Neural crest cell (in vitro differentiated cells): ENCODE results near the gene ERC1. TPM values are rescaled to one million over a fixed set of nuclear protein-coding genes. Genes with fewer than 3 reads are reported as not detected.

Source experiments
- DNase-seq: peaks from one replicate; pipeline ENCODE4 v3.0.0; 2021; ENCODE audit warnings: low read depth, mixed read lengths, low spot score
- H3K27ac Mint-ChIP-seq: one replicate; pipeline ENCODE4 v1.8.0; 2021; ENCODE audit warnings: mild to moderate bottlenecking, mixed read lengths; ENCODE audit not compliant: unreplicated experiment
- H3K27me3 Mint-ChIP-seq: 2 replicates; pipeline ENCODE4 v1.8.0; 2021; ENCODE audit warnings: low read depth, mild to moderate bottlenecking, mixed read lengths
- H3K36me3 Mint-ChIP-seq: 2 replicates; pipeline ENCODE4 v1.8.0; 2021; ENCODE audit warnings: low read depth, mild to moderate bottlenecking, mixed read lengths
- H3K4me1 Mint-ChIP-seq: 2 replicates; pipeline ENCODE4 v1.8.0; 2021; ENCODE audit warnings: mixed read lengths
- H3K4me3 Mint-ChIP-seq: one replicate; pipeline ENCODE4 v1.8.0; 2021; ENCODE audit warnings: mild to moderate bottlenecking, mixed read lengths
- H3K9me3 Mint-ChIP-seq: 2 replicates; pipeline ENCODE4 v1.8.0; 2021; ENCODE audit warnings: mixed read lengths
- CTCF ChIP-seq: fragments of 200-600 bp; sonication (generic); conservative IDR thresholded peaks from 2 replicates; pipeline ENCODE4 v1.5.0; 2021; ENCODE audit warnings: antibody characterized with exemption, mild to moderate bottlenecking
- total RNA-seq: library from RNA; stranded (reverse); gene quantifications from 2 replicates; pipeline ENCODE4 v1.2.1, GENCODE V29; 2021

ERC1 gene
- total RNA-seq, 1 donor from 2014 or later: 38.9 TPM

DNA sequence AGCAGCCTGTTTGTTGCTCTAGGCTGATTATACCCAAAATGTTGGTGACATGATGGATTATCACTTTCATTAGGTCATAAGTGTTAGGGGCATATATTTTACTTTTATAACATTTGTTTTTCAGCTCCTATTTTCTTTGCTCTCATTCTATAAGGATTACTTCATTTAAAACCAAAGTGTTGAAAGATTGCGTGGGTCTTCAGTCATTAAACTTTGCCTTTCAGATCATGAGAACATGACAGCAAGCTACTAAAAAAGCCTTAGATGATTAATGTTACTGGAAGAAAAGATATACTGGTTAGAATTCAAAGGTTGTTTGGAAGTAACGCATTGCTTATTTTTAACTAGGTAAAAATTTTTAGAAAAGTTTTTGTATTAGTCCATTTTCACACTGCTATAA lies 156.8 kb downstream of the ERC1 start:
- no peaks in the 10 kb centered on the region for H3K27me3 Mint-ChIP-seq
- DNase-seq: no peak
- peaks cover 14% of the 10 kb centered on the region for H3K36me3 Mint-ChIP-seq
- no peak overlapping the region for H3K27ac Mint-ChIP-seq
- no peaks in the 10 kb centered on the region for H3K9me3 Mint-ChIP-seq
- H3K4me1 Mint-ChIP-seq: no peaks in the 10 kb centered on the region
- H3K4me3 Mint-ChIP-seq: no peak overlapping the region
- TF ChIP-seq CTCF: no peak

GRCh38 chr12:1157046-1157445 lies 166.0 kb downstream of the ERC1 start:
- H3K36me3 Mint-ChIP-seq: peaks cover 11% of the 10 kb centered on the region
- no peaks in the 10 kb centered on the region for H3K27me3 Mint-ChIP-seq
- H3K9me3 Mint-ChIP-seq: peaks cover 2% of the 10 kb centered on the region
- H3K27ac Mint-ChIP-seq: no peak overlapping the region
- TF ChIP-seq CTCF: no peak
- DNase-seq: no peak
- H3K4me1 Mint-ChIP-seq: peaks cover 3% of the 10 kb centered on the region
- no peak overlapping the region for H3K4me3 Mint-ChIP-seq

- no peak overlapping the region for H3K4me3 Mint-ChIP-seq
- no peak for DNase-seq
- H3K4me1 Mint-ChIP-seq: peaks cover 9% of the 10 kb centered on the region
- no peaks in the 10 kb centered on the region for H3K27me3 Mint-ChIP-seq
- H3K9me3 Mint-ChIP-seq: peaks cover under 1% of the 10 kb centered on the region
- no peak overlapping the region for H3K27ac Mint-ChIP-seq
- no peak for TF ChIP-seq CTCF
- H3K36me3 Mint-ChIP-seq: peaks cover 6% of the 10 kb centered on the region
Measured at GRCh38 chr12:1161197-1161596, 170.2 kb downstream of the ERC1 start.

GRCh38 chr12:1162081-1162760 lies 171.2 kb downstream of the ERC1 start:
- TF ChIP-seq CTCF: no peak
- H3K9me3 Mint-ChIP-seq: peaks cover 3% of the 10 kb centered on the region
- DNase-seq: no peak
- H3K4me3 Mint-ChIP-seq: no peak overlapping the region
- no peak overlapping the region for H3K27ac Mint-ChIP-seq
- H3K36me3 Mint-ChIP-seq: peaks cover 11% of the 10 kb centered on the region
- peaks cover 9% of the 10 kb centered on the region for H3K4me1 Mint-ChIP-seq
- H3K27me3 Mint-ChIP-seq: no peaks in the 10 kb centered on the region

- peaks cover 23% of the 10 kb centered on the region for H3K4me1 Mint-ChIP-seq
- no peak overlapping the region for H3K27ac Mint-ChIP-seq
- peaks cover 11% of the 10 kb centered on the region for H3K36me3 Mint-ChIP-seq
- no peak overlapping the region for H3K4me3 Mint-ChIP-seq
- DNase-seq: no peak
- peaks cover 3% of the 10 kb centered on the region for H3K9me3 Mint-ChIP-seq
- TF ChIP-seq CTCF: no peak
- H3K27me3 Mint-ChIP-seq: no peaks in the 10 kb centered on the region
Measured at GRCh38 chr12:1167784-1168183, 176.8 kb downstream of the ERC1 start.
